ENCODE measurements around the gene AOAH.

AOAH gene

DNA sequence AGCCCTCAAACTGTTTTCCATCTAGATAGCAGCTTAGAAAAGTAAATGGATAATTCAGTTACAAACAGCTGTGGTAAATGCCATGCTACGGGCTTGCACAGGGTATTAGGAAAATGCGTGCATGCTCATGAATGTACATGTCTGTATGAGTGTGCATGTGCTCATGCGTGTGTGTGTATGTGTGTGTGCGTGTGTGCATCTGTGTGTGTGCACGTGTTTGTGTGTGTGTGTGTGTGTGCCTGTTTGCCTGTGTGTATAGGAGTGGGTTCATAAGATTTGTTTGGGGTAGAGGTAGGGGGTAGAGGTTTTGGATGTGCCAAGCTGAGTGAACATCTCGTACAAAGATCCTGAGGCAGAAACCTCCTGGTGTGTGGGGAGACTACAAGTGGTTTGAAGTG lies 52.9 kb downstream of the AOAH start:
- DNase-seq (ENCODE audit: low read depth in 2 of 2): no peak
- no peak overlapping the region for H3K4me3 ChIP-seq (replicated peaks in 1 of 2; ENCODE audit: low read depth in 2 of 2, low read length in 2 of 2)
- TF ChIP-seq, protein P1, sequence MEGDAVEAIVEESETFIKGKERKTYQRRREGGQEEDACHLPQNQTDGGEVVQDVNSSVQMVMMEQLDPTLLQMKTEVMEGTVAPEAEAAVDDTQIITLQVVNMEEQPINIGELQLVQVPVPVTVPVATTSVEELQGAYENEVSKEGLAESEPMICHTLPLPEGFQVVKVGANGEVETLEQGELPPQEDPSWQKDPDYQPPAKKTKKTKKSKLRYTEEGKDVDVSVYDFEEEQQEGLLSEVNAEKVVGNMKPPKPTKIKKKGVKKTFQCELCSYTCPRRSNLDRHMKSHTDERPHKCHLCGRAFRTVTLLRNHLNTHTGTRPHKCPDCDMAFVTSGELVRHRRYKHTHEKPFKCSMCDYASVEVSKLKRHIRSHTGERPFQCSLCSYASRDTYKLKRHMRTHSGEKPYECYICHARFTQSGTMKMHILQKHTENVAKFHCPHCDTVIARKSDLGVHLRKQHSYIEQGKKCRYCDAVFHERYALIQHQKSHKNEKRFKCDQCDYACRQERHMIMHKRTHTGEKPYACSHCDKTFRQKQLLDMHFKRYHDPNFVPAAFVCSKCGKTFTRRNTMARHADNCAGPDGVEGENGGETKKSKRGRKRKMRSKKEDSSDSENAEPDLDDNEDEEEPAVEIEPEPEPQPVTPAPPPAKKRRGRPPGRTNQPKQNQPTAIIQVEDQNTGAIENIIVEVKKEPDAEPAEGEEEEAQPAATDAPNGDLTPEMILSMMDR (IDR thresholded peaks at IDR 0.05; ENCODE audit: low read depth, low read length): no peak

GRCh38 chr7:36670585-36671431 lies 53.5 kb downstream of the AOAH start:
- TF ChIP-seq, protein P1 (IDR thresholded peaks at IDR 0.05; ENCODE audit: low read depth, low read length): peak; percentile 95
- no peak overlapping the region for H3K4me3 ChIP-seq (replicated peaks in 1 of 2; ENCODE audit: low read depth in 2 of 2, low read length in 2 of 2)
- DNase-seq (ENCODE audit: low read depth in 2 of 2): peak; percentile 74 to 75

DNA sequence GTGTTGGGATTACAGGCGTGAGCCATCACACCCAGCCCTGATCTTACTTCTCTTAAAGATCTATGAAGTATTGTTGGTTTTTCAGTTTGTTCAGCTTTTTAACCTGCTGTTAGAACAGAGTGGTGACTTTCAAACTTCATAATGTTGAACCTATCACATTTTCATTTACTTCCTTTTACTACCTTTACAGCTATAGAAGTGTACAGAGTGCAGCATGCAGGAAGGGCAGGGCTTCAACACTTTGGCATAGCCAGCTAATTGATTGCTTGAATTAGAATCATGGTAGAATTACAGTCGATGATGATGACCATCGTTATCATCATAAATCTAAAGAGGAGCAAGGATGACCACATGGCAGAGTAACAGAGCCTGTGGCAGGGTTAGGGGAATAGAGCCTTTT lies 55.5 kb downstream of the AOAH start:
- DNase-seq (ENCODE audit: low read depth in 2 of 2): no peak
- no peak overlapping the region for H3K4me3 ChIP-seq (replicated peaks in 1 of 2; ENCODE audit: low read depth in 2 of 2, low read length in 2 of 2)
- TF ChIP-seq, protein P1 (IDR thresholded peaks at IDR 0.05; ENCODE audit: low read depth, low read length): no peak

DNA sequence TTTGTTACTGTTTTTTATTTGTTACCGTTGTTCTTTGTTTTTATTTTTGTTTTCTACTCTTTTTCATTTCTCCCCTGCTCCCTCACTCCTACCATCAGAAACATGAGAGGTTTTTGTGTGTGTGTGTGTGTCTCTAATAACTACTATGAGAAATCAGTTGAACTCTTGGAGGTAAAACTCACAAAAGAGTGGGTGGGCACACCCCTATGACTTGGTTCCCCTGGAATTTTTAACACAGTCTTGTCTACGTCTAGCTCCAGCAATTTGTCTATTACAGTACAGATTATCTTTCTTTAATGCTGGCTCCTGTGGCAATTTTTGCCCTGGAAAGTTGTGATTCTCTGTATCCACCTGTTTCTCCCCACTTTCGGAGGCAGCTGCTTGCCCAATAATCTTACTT lies 56.2 kb downstream of the AOAH start:
- TF ChIP-seq, protein P1 (IDR thresholded peaks at IDR 0.05; ENCODE audit: low read depth, low read length): no peak
- H3K4me3 ChIP-seq (replicated peaks in 1 of 2; ENCODE audit: low read depth in 2 of 2, low read length in 2 of 2): no peak overlapping the region
- no peak for DNase-seq (ENCODE audit: low read depth in 2 of 2)

- no peak overlapping the region for H3K4me3 ChIP-seq (replicated peaks in 1 of 2; ENCODE audit: low read depth in 2 of 2, low read length in 2 of 2)
- DNase-seq (ENCODE audit: low read depth in 2 of 2): no peak
- TF ChIP-seq, protein P1 (IDR thresholded peaks at IDR 0.05; ENCODE audit: low read depth, low read length): no peak
These were observed 57.1 kb downstream of the AOAH start for GRCh38 chr7:36667007-36667745.

GRCh38 chr7:36663481-36663880 lies 60.8 kb downstream of the AOAH start:
- DNase-seq (ENCODE audit: low read depth in 2 of 2): no peak
- no peak overlapping the region for H3K4me3 ChIP-seq (replicated peaks in 1 of 2; ENCODE audit: low read depth in 2 of 2, low read length in 2 of 2)
- TF ChIP-seq, protein P1 (IDR thresholded peaks at IDR 0.05; ENCODE audit: low read depth, low read length): no peak

All from cardiac fibroblast (primary cell).